ENCODE data around the gene WDR44. TPM values are rescaled to one million over a fixed set of nuclear protein-coding genes. Genes with fewer than 3 reads are reported as not detected.

Gene WDR44
- total RNA-seq, 2 donors from 2014 or later = 26.3 to 36.3 TPM

DNA sequence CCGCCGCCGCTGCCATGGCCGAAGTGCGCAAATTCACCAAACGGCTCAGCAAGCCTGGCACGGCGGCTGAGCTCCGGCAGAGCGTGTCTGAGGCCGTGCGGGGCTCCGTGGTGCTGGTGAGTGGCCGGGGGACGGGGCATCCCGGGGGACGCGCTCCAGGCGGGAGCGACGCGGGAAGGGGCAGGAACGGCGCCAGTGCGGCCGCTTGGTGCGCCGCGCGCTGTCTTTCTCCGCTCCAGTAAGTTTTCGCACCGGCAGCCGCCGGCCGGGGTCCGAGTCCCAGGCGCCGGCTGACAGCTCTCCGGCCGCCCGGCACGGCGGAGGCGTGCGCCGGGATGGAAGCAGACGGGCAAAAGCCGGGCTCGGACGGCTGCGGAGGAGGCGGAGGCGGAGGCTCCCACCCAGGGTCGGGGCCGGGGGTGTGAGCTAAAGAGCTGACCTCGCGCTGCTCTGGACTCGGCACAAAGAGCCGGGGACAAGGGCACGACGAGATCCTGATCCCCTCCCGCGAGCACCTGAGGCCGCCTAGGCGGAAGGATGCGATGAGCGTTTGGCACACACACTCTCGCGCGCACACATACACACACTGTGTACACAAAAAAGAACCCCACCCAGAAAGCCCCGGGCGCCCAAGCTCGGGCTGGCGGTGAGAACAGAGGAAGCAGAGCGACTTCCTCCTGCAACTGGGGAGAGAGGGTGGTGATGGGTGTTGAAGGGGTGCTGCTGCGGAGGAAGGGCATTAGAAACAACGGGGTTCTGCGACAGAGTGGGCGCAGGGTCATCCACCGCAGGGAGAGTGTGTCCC lies 150.3 kb downstream of the WDR44 start:
- peak overlapping the region; percentile 34 for H3K9ac ChIP-seq (ENCODE audit: extremely low read depth, low read length, poor library complexity, severe bottlenecking)
- no peaks in the 10 kb centered on the region for H3K36me3 ChIP-seq (ENCODE audit: control insufficient read depth, insufficient read depth, low read length)
- peak; percentile 66 for DNase-seq
- WGBS, 2 experiments (ENCODE audit: insufficient coverage in 1 of 2, insufficient read length in 1 of 2) = 0% methylated on average over 3 to 71 of the region's 81 CpGs
- Mint-ChIP-seq H3K4me3 (peak overlapping the region; percentile 59), H3K27me3 (ENCODE audit: insufficient read depth) (peaks cover 37% of the 10 kb centered on the region), H3K27ac (no peak overlapping the region), H3K9me3 (peaks cover 43% of the 10 kb centered on the region), H3K4me1 (peaks cover 9% of the 10 kb centered on the region), H3K36me3 (ENCODE audit: low read depth) (no peaks in the 10 kb centered on the region)
- H3K9me3 ChIP-seq (ENCODE audit: control insufficient read depth, low read length) = no peaks in the 10 kb centered on the region
- H3K4me1 ChIP-seq (ENCODE audit: control insufficient read depth, insufficient read depth, low read length) = no peaks in the 10 kb centered on the region
- H3K27ac ChIP-seq (ENCODE audit: low read depth, low read length) = no peak overlapping the region
- H3K27me3 ChIP-seq (ENCODE audit: control insufficient read depth, insufficient read depth, low read length, poor library complexity, severe bottlenecking) = peaks cover 17% of the 10 kb centered on the region
- peak overlapping the region; percentile 74 for H3K4me3 ChIP-seq (ENCODE audit: low read length)
- TF ChIP-seq, protein P1, sequence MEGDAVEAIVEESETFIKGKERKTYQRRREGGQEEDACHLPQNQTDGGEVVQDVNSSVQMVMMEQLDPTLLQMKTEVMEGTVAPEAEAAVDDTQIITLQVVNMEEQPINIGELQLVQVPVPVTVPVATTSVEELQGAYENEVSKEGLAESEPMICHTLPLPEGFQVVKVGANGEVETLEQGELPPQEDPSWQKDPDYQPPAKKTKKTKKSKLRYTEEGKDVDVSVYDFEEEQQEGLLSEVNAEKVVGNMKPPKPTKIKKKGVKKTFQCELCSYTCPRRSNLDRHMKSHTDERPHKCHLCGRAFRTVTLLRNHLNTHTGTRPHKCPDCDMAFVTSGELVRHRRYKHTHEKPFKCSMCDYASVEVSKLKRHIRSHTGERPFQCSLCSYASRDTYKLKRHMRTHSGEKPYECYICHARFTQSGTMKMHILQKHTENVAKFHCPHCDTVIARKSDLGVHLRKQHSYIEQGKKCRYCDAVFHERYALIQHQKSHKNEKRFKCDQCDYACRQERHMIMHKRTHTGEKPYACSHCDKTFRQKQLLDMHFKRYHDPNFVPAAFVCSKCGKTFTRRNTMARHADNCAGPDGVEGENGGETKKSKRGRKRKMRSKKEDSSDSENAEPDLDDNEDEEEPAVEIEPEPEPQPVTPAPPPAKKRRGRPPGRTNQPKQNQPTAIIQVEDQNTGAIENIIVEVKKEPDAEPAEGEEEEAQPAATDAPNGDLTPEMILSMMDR (conservative IDR thresholded peaks at IDR 0.05) = no peak

DNA sequence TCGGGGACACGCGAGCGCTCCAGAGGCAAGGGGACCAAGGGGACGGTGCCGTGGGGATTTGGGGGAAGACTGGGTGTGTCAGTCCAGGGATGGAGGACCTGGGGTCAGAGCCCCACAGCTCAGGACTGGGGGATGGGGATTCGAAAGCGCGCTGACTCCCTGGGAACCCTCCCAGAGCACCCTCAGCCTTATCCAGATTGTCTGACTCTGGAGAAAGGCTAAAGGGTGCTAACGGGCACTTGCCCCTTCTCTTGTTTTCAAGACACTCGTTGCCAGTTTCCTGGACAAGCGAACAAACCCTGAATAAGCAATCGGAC lies 150.8 kb downstream of the WDR44 start:
- 4% methylated on average over 11 of the region's 13 CpGs; no CpG with 5 or more reads in 1 of the 2 experiments for WGBS, 2 experiments (ENCODE audit: insufficient coverage in 1 of 2, insufficient read length in 1 of 2)
- H3K9ac ChIP-seq (ENCODE audit: extremely low read depth, low read length, poor library complexity, severe bottlenecking) = peak overlapping the region; percentile 34
- H3K9me3 Mint-ChIP-seq = peaks cover 43% of the 10 kb centered on the region

GRCh38 chrX:118497180-118497818 lies 151.4 kb downstream of the WDR44 start:
- Mint-ChIP-seq H3K36me3 (ENCODE audit: low read depth) (no peaks in the 10 kb centered on the region), H3K4me1 (peaks cover 9% of the 10 kb centered on the region), H3K27ac (no peak overlapping the region), H3K27me3 (ENCODE audit: insufficient read depth) (peaks cover 34% of the 10 kb centered on the region), H3K9me3 (peaks cover 45% of the 10 kb centered on the region), H3K4me3 (peak overlapping the region; percentile 59)
- Histone ChIP-seq H3K27ac (ENCODE audit: low read depth, low read length) (no peak overlapping the region), H3K36me3 (ENCODE audit: control insufficient read depth, insufficient read depth, low read length) (no peaks in the 10 kb centered on the region), H3K27me3 (ENCODE audit: control insufficient read depth, insufficient read depth, low read length, poor library complexity, severe bottlenecking) (peaks cover 17% of the 10 kb centered on the region), H3K4me3 (ENCODE audit: low read length) (peak overlapping the region; percentile 74), H3K4me1 (ENCODE audit: control insufficient read depth, insufficient read depth, low read length) (no peaks in the 10 kb centered on the region), H3K9me3 (ENCODE audit: control insufficient read depth, low read length) (no peaks in the 10 kb centered on the region), H3K9ac (ENCODE audit: extremely low read depth, low read length, poor library complexity, severe bottlenecking) (peak overlapping the region; percentile 34)
- DNase-seq = no peak
- WGBS, 2 experiments (ENCODE audit: insufficient coverage in 1 of 2, insufficient read length in 1 of 2) = 20 to 41% methylated on average over 1 to 7 of the region's 7 CpGs
- TF ChIP-seq, protein P1 (conservative IDR thresholded peaks at IDR 0.05) = no peak

More for the DNA sequence above, 150.8 kb downstream of the WDR44 start:
- no peak overlapping the region for H3K27ac Mint-ChIP-seq
- H3K27ac ChIP-seq (ENCODE audit: low read depth, low read length) = no peak overlapping the region
- TF ChIP-seq, protein P1 (conservative IDR thresholded peaks at IDR 0.05) = no peak
- peak; percentile 45 for DNase-seq
- H3K36me3 Mint-ChIP-seq (ENCODE audit: low read depth) = no peaks in the 10 kb centered on the region
- no peaks in the 10 kb centered on the region for H3K9me3 ChIP-seq (ENCODE audit: control insufficient read depth, low read length)
- peak overlapping the region; percentile 74 for H3K4me3 ChIP-seq (ENCODE audit: low read length)
- no peaks in the 10 kb centered on the region for H3K4me1 ChIP-seq (ENCODE audit: control insufficient read depth, insufficient read depth, low read length)
- peaks cover 9% of the 10 kb centered on the region for H3K4me1 Mint-ChIP-seq
- H3K4me3 Mint-ChIP-seq = peak overlapping the region; percentile 59
- H3K27me3 ChIP-seq (ENCODE audit: control insufficient read depth, insufficient read depth, low read length, poor library complexity, severe bottlenecking) = peaks cover 17% of the 10 kb centered on the region
- no peaks in the 10 kb centered on the region for H3K36me3 ChIP-seq (ENCODE audit: control insufficient read depth, insufficient read depth, low read length)
- H3K27me3 Mint-ChIP-seq (ENCODE audit: insufficient read depth) = peaks cover 35% of the 10 kb centered on the region

Data from endodermal cell (in vitro differentiated cells).